Amygdala (tissue), 56 donors: ENCODE measurements around the gene ACOXL.
"Not testable (repeated sequence)": the region's sequence is repeated elsewhere in the genome, so short reads cannot be mapped to it uniquely, and the experiment has no call there.

ENCODE experiments used
- DNase-seq, 56 donors: peaks; one replicate each; lab custom pipeline; 2025; lab: John Stamatoyannopoulos, UW

ACOXL gene

DNA sequence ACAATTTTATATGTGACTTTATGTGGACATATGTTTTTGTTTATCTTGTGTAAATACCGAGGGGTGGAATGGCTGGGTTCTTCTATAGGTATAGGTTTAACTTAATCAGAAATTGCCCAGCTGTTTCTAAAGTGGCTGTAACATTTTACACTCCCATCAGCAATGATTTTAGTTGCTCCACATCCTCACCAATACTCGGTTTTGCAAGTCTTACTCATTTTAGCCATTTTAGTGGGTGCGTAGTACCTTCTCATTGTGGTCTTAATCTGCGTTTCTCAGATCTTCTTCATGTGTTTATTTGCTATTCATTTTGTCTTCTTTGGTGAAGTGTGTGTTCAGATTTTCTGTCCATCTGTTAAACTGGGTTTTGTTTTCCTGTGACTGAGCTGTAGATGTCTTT, 292.9 kb downstream of the ACOXL start:
- no peak for DNase-seq

- no peak for DNase-seq
These were observed 296.3 kb downstream of the ACOXL start for GRCh38 chr2:111028720-111029119.

GRCh38 chr2:111029181-111029927, 297.0 kb downstream of the ACOXL start:
- DNase-seq: no peak

GRCh38 chr2:111030260-111030891, 298.0 kb downstream of the ACOXL start:
- no peak for DNase-seq

DNA sequence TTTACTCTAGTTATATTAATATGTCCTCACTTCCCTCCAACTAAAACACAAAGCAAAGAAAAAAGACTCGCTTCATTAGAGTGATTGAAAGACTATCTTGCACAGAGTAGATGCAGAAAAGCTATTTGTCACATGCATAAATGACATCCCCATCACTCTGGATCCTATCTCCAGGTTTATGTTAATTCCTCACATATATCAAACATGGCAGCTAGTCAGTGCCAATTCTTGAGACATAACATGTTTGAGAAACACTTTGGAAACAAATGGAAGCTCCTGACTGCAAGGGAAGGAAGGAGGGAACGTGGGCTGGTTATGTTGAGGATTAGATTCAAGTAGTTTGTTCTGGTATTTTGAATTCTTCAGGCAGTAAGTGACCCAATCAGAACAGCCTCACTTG, 298.6 kb downstream of the ACOXL start:
- DNase-seq: no peak

GRCh38 chr2:111031546-111032478, 299.4 kb downstream of the ACOXL start:
- no peak for DNase-seq

DNA sequence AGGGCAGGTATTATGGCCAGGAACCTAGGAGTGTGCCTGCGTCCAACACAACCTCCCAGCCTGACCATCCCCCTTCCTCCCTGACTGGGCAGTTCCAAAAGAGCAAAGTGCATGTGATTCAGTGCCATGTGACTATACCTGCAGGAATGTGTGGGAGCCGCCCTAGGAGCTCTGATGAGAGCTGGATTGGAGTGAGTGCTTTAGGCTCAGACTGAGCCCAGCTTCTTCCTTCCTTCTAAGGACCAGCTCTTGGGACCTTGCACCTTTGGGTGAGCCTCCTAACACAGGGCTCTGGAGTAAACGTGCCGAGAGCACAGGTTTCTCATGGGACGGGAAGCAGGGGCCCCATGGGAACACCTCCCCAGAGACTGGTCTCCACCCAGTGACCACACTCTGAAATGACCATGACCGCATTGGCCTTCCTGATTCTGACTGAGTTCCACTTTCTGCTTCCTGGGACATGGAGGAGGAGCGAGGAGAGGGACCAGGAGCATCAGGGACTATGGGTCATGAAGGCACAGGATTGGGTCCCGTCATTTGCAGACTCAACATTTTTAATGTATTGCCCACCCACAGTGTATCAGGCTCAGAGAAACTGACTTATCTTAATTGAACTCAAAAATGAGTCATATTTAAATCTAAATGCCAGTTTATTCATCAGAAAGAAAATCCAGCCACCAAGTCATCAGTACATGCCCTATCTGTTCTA, 300.5 kb downstream of the ACOXL start:
- DNase-seq: no peak

GRCh38 chr2:111034146-111034545, 301.8 kb downstream of the ACOXL start:
- DNase-seq: no peak

DNA sequence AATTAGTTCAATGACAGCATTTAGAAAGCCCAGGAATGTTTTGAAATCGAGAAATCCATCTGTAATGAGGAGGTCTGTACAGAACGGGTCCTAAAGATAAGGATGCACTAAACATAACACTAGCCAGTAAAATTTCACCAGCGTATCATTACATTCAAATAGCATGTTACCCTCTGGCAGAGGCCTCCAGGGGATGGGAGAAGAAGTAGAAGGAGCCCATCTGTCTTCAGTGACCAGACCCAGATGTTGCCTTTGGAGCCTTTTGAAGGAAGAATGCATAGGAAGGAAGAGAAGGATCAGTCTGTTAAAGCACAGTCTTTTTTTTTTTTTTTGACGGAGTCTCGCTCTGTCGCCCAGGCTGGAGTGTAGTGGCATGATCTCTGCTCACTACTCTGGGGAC, 302.2 kb downstream of the ACOXL start:
- no peak for DNase-seq

DNA sequence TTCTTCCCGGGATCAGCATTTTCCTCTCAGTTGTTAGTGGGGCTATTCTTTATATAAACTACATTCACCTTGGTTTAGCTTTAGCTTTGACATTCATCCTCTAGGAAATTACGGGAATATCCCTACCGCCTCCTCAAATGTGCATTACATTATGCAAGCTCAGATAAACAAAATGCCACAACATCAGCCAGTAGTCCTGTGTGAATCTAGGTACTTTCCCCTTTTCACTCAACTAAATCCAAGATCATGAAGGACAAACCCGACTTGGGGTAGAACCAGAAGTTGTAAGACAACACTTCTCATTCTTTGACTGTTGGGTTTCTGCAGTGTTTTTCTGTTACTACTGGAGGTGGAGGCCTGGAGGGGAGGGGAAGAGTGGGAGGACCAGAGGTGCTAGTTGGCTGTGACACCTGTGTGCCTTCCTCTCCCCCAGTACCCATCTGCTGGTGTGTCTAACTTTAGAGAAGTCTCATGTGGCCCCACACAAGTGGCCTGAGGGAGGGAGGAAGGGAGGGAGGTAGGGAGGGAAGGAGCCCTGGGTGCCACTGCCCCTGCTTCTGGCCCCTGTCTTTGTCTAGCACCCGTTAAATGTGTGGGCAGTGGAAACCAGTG, 303.6 kb downstream of the ACOXL start:
- no peak for DNase-seq

DNA sequence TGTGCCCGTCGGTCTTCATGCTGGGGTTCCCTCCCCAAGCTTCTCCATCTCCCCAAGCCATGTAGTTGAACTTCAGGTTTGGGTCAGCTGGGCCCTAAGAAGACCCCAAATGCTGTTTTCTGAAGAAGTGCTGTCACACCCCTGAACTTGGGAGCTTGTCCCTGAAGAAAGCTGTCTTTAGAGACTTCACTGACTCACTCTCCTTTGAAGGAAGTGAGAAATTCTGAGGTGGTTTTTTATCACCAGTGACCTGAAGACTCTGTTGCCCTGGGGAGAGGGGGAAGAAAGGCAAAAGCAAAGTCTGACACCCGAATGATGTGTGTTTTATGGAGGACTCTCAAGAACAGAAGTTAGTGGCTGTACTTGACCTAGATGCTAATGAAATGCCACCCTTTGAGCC, 304.8 kb downstream of the ACOXL start:
- DNase-seq: no peak

GRCh38 chr2:111039628-111040383, 307.4 kb downstream of the ACOXL start:
- no peak for DNase-seq

DNA sequence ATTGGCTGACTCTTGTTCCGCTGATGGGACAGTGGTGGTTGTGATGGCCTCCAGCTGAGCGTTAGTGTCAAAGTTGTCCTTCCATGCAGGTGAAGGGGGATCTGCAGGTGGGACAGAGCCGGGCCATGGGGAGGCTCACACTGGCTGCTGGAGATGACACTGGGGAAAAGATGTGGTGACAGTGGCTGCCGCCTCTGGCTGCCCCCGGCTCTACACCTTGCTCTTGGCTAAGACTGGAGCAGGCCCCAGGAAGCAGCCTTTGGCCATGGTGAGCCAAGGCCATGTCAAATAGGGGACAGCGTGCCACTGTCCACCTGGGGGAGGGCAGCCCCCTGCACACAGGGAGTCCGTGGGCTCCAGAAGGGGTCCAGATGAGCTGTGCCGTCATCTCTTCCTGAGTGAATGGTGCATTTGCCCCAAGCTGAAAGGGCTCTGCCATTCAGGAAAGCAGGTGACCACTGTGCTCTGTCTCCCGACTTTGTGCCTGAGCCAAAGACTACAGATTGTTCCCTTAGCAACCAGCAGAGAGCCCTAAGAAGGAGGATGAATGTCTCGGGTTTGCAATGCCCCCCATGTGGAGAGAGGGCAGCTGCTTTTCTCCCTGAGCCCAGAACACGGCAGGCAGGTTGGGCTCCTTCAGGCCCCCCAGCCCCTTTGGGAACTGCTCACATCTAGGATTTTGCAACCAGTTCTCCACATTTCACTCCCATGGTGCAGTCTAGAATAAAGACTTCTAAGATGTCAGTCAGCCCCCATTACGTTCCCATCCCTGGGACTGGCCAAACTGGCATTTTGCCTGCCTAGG, 309.2 kb downstream of the ACOXL start:
- DNase-seq: no peak

- no peak for DNase-seq
These were observed 309.9 kb downstream of the ACOXL start for GRCh38 chr2:111042261-111042660.

- no peak for DNase-seq
These were observed 310.7 kb downstream of the ACOXL start for GRCh38 chr2:111042772-111043771.

- DNase-seq: no peak
These were observed 311.7 kb downstream of the ACOXL start for GRCh38 chr2:111044066-111044465.

DNA sequence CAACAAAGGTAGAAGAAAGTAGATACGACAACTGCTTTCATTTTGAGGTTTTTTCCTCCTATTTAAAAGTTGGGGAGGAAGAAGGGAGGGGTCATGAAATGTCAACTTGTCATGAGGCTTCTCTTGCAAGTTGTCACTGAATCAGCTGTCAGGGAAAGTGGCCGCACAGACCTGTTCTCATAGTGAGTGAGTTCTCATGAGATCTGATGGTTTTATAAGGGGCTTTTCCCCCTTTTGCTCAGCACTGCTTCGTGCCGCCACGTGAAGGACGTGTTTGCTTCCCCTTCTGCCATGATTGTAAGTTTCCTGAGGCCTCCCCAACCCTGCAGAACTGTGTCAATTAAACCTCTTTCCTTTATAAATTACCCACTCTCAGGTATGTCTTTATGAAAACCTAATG, 312.9 kb downstream of the ACOXL start:
- DNase-seq: not testable (repeated sequence)
